Sigmoid colon (tissue), 4 donors: Measurements from ENCODE around the gene CASTOR2.

Source experiments
- CTCF ChIP-seq, 4 experiments: fragments of 450-650 bp in 3 of 4; fragments of 200-600 bp in 1 of 4; IDR thresholded peaks; one replicate each; pipeline ENCODE4 v1.5.1; 2016 to 2019; ENCODE audit warnings: antibody characterized with exemption in 4 of 4, mild to moderate bottlenecking in 3 of 4, moderate library complexity in 2 of 4
- EP300 ChIP-seq, 4 donors: sonication (generic); formaldehyde crosslinking; IDR thresholded peaks; one replicate each; pipeline ENCODE4 v1.6.1; 2017; ENCODE audit warnings: antibody characterized with exemption in 4 of 4
- POLR2A ChIP-seq, 2 donors: fragments of 450-650 bp; IDR thresholded peaks; one replicate each; pipeline ENCODE4 v1.6.1; 2016; ENCODE audit warnings: antibody characterized with exemption in 2 of 2, mild to moderate bottlenecking in 2 of 2, moderate library complexity in 2 of 2

GRCh38 chr7:75039709-75040108, 75.2 kb downstream of the CASTOR2 start:
- TF ChIP-seq CTCF (IDR thresholded peaks at IDR 0.05): no peak
- no peak for TF ChIP-seq EP300 (IDR thresholded peaks at IDR 0.05)
- no peak for TF ChIP-seq POLR2A (IDR thresholded peaks at IDR 0.05)
